Fibroblast of lung (primary cell): Measurements from ENCODE around the gene ASPDH.

Experiments
- EZH2 ChIP-seq: IDR thresholded peaks from 2 replicates; pipeline ENCODE4 v1.5.1; 2012; ENCODE audit warnings: low read length, control low read depth, mild to moderate bottlenecking; ENCODE audit errors: missing control alignments
- TF ChIP-seq, protein P1 (sequence below), 2 donors: IDR thresholded peaks in 1 of 2; conservative IDR thresholded peaks in 1 of 2; 1 replicate in 1 of 2; 2 replicates in 1 of 2; pipeline ENCODE4 v1.5.1; 2011 to 2012; ENCODE audit warnings: low read length in 2 of 2, control low read depth in 1 of 2, inconsistent platforms in 1 of 2, low read depth in 1 of 2, mild to moderate bottlenecking in 1 of 2

DNA sequence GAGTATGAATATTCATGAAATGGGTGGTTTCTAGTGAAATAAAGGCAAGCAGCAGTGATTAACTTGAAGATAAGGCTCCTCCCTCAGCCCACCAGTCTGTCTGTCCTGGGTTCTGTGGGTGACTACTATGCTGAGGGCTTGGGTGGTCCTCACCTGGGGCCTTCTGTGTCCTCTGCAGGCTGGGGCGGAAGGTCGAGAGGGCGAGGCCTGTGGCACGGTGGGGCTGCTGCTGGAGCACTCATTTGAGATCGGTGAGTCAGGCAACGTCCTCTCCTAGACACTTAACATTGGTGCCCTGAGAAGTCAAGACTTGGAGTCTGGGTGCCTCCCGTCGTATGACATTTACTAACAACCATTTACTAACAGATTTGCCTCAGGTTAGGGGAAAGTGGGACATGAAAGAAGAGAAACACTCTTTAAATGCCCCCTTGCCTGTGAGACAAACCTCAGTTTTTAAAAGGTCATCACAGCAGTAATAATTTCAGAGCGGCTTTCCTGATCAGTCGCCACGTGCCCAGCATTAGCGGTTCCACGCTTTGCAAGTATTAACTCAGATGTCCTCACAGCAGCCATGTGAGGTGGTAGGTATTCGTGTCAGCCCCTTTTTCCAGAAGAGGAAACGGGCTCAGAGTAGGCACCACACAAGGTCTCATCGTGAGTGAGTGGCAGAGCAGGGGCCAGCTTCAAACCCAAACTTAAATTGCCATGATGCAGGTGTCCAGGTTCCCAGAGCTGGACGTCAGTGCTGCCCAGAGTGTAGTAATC lies 35.8 kb downstream of the ASPDH start:
- TF ChIP-seq, protein P1, sequence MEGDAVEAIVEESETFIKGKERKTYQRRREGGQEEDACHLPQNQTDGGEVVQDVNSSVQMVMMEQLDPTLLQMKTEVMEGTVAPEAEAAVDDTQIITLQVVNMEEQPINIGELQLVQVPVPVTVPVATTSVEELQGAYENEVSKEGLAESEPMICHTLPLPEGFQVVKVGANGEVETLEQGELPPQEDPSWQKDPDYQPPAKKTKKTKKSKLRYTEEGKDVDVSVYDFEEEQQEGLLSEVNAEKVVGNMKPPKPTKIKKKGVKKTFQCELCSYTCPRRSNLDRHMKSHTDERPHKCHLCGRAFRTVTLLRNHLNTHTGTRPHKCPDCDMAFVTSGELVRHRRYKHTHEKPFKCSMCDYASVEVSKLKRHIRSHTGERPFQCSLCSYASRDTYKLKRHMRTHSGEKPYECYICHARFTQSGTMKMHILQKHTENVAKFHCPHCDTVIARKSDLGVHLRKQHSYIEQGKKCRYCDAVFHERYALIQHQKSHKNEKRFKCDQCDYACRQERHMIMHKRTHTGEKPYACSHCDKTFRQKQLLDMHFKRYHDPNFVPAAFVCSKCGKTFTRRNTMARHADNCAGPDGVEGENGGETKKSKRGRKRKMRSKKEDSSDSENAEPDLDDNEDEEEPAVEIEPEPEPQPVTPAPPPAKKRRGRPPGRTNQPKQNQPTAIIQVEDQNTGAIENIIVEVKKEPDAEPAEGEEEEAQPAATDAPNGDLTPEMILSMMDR (conservative IDR thresholded peaks at IDR 0.05 in 1 of 2, IDR thresholded peaks at IDR 0.05 in 1 of 2; ENCODE audit: low read depth in 1 of 2, low read length in 2 of 2), result no peak
- no peak for TF ChIP-seq EZH2
